CD4-positive, alpha-beta T cell treated with Interferon gamma for 1 hour (primary cell): Measurements from ENCODE around the gene MAGI1.
"Not testable (repeated sequence)": the region's sequence is repeated elsewhere in the genome, so short reads cannot be mapped to it uniquely, and the experiment has no call there.

Source experiments
- DNase-seq: peaks from one replicate; pipeline ENCODE4 v3.0.0-alpha.2; 2020

Gene MAGI1

DNA sequence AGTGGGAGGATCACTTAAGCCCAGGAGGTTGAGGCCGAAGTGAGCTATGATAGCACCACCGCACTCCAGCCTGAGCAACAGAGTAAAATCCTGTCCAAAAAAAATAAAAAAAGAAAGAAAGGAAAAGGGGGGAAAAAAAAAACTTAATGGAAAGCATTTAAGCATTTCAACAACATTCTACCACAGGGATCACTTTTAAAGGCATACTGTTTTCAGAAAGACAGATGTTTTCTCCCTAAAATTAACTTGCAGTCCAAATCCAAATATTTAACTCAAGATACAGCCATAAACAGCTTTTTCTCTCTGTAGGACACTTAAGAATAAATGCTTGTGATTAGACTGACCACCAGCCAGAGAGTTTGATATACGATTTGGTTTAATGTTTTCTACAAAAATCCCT lies 141.0 kb downstream of the MAGI1 start:
- no peak for DNase-seq

DNA sequence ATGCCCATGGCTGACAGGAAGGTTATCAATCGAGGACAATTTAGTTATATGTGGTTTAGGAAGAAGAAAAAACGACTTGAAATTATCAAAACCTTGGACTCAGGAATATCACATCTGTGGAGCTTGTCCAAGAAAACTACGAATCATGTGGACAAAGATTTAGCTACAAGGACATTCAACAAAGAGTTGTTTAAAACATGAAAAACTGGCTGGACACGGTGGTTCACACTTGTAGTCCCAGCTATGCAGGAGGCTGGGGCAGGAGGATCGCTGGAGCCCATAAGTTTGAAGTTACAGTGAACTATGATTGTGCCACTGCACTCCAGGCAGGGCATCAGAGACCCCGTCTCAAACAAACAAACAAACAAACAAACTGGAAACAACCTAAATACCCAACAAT lies 142.4 kb downstream of the MAGI1 start:
- DNase-seq, result no peak

GRCh38 chr3:65894679-65895453 lies 143.9 kb downstream of the MAGI1 start:
- DNase-seq, result no peak

DNA sequence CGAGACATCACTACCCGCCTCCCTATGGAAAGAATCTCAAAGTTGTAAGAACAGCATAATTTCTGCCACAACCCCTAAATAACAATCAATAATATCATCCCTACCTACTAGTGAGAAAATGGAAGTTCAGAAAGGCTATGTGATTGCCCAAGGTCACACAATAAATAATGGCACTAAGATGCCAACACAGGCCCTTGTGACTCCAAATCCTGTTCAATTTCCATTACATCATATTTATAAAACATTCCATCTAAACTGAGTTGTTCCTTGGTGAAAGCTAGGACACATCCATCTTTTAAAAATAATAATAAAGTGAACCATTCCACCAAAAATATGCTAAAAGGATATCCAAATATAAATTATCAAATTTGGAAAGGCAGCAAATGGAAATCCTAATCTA lies 144.6 kb downstream of the MAGI1 start:
- no peak for DNase-seq

DNA sequence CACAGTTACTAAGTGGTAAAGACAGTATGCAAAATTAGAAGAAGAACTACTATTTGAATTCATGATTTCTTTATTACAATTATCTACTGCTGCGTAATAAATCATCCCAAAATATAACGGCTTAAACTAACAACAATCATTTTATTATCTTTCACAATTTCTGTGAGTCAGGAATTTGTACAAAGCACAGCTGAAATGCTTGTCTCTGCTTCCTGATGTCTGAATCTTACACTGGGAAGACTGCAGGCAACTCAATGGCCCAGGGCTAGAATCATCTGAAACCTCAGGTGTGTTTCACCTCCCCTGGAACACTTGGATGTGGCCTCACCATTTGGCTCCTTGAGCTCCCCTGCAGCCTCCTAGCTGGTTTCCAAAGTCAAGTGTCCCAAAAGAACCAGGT lies 145.1 kb downstream of the MAGI1 start:
- DNase-seq, result no peak

- DNase-seq, result not testable (repeated sequence)
Observed at GRCh38 chr3:65891477-65891876, 147.2 kb downstream of the MAGI1 start.

- DNase-seq, result no peak
Observed at GRCh38 chr3:65890328-65890727, 148.4 kb downstream of the MAGI1 start.

DNA sequence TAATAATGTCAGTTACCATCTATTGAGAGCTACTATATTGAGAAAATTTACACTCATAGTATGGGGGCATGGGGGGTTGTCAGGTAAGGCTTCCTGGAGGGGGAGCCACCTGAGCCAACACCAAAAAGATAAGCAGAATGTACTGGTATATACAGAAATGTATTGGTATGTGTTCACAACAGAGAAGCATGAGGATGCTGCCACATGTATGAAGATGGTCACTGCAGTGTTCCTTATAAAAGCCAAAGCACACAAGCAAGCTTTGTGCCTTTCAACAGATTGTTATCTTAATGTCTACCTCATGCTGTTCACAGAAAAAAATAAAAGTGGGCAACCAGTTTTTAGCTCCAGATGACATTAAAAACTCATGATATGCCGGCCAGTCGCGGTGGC lies 149.0 kb downstream of the MAGI1 start:
- DNase-seq, result no peak

DNA sequence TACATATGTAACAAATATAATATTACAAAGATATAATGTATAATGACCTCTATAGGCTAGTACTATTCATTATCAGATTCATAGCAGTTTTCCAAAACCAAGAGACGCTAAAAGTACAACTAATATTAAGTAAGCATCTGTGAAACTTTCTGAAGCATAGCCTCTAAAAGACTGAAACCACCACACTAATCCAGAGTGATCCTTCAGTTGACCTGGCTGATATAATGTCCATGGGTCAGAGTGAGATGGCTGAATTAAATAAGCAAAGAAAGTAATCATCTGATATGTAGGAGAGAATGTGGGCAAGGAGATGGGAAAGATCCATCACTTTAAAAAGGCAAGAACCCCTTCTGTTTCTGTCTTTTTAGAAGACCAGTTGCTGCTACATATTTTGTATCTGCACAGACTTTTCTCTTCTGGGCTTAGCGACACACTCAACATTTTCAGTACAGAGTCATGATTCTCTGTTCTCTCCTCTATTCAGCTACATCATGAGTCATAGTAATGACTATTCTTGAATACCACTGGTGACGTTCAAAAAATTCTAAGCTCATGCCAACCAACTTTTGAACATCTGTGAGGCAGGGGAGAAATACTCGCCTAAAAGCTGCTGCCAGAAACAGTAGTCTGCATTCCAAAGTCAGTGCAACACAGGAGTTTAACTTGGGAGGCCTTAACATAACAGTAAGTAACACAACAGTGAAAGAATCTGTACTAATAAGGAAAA lies 149.6 kb downstream of the MAGI1 start:
- no peak for DNase-seq

GRCh38 chr3:65888196-65888595 lies 150.5 kb downstream of the MAGI1 start:
- no peak for DNase-seq

- no peak for DNase-seq
Observed at GRCh38 chr3:65886391-65886790, 152.3 kb downstream of the MAGI1 start.

DNA sequence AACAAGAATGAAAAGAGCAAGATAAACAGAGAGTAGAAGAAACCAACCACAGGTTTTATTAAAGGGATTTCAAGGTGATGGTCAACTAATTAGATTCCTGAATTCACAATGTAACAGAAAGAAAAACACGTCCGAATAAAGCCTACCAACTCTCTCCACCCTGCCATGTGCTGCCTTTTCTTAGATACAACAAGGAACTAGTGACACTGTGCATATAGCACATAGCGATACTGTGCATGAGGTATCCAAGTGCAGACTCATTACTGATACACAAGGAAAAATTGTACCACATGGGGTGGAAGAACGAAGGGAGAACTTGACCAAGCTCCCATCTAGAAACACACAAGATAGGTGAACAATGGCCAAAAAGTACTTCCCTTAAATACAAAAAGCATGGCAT lies 154.6 kb downstream of the MAGI1 start:
- no peak for DNase-seq

GRCh38 chr3:65883613-65884012 lies 155.1 kb downstream of the MAGI1 start:
- DNase-seq, result no peak

DNA sequence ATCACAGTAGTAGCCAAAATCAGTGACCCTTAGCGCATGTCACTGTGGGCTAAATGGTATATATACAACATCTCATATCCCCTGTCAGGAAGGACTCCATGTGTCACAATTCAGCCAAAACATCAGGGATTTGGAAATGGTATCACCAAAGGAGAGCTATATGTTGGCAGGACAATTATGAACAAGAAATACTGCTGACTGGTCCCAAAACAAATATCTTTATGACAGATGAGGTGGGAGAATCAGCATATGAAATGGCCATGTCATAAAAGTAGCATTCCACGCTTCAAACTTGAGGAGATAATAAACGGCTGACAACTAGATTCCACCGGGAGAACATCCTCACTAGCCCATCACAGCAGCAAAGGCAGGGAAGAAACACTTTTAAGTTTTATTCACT lies 158.4 kb downstream of the MAGI1 start:
- DNase-seq, result no peak

- DNase-seq, result no peak
Observed at GRCh38 chr3:65879372-65879771, 159.3 kb downstream of the MAGI1 start.

- no peak for DNase-seq
Observed at GRCh38 chr3:65878831-65879230, 159.9 kb downstream of the MAGI1 start.

GRCh38 chr3:65877160-65877559 lies 161.6 kb downstream of the MAGI1 start:
- DNase-seq, result no peak

- no peak for DNase-seq
Observed at GRCh38 chr3:65876028-65876420, 162.7 kb downstream of the MAGI1 start.

DNA sequence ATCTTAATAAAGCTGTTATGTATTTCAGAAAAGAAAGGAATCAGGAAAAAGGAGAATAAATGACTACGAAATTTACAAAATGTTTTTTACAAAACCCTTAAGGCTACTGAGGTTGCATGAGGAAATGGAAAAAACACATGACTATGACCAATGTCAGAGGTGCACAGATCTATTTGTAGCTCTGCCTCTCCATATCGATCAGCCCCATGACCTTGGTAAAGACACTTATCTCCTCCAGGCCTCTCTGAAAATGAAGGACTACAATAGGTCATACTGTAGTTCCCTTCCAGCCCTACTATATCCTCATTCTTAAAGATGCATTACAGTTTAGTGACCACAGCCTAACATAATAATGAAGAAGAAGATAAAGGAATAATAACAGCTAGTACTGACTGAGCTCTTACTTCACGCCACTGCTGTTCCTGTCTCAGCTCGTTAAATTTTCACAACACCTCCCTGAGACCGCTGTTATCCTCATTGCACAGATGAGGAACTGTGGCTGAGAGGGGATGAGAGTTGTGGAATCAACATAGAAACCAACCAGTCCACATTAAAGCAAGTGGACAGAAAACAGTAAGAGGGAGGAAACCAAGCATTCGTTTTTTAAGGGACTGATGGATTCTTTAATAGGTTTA lies 163.2 kb downstream of the MAGI1 start:
- DNase-seq, result no peak

- DNase-seq, result no peak
Observed at GRCh38 chr3:65873869-65874268, 164.8 kb downstream of the MAGI1 start.

- no peak for DNase-seq
Observed at GRCh38 chr3:65873028-65873427, 165.7 kb downstream of the MAGI1 start.

- DNase-seq, result no peak
Observed at GRCh38 chr3:65871305-65872141, 167.2 kb downstream of the MAGI1 start.

- DNase-seq, result no peak
Observed at GRCh38 chr3:65869798-65870197, 168.9 kb downstream of the MAGI1 start.
